IMR-90 (cell line): ENCODE measurements around the gene UTP11. TPM values are rescaled to one million over a fixed set of nuclear protein-coding genes. Genes with fewer than 3 reads are reported as not detected.

ENCODE experiments used
- ATAC-seq: fragments of 200-7000 bp; cut with Tn5 transposase; 2 replicates; pipeline ENCODE4 v1.9.1; 2020; ENCODE audit warnings: low read depth, mild to moderate bottlenecking, moderate library complexity
- BruUV-seq: library from RNA; stranded (reverse); fragments of 400-500 nt; replicated peaks from 2 replicates; lab custom pipeline; 2021; lab: Mats Ljungman, UMichigan
- CTCF ChIA-PET: fragments of 300-600 bp; formaldehyde crosslinking; extraction: SDS; loops from one replicate; lab custom pipeline; 2021; ENCODE audit warnings: antibody characterized with exemption; lab: Yijun Ruan, JAX
- POLR2A ChIA-PET: fragments of 300-600 bp; sonication (Branson Sonifier 250); formaldehyde crosslinking; loops from one replicate; lab custom pipeline; 2022; ENCODE audit warnings: antibody characterized with exemption; ENCODE audit not compliant: unreplicated experiment; lab: Charles Lee
- DNase-seq: peaks from one replicate; pipeline ENCODE4 v3.0.0; 2013
- H2AFZ ChIP-seq: replicated peaks from 2 replicates; pipeline ENCODE3; 2013; ENCODE audit warnings: low read length, mild to moderate bottlenecking; ENCODE audit not compliant: poor library complexity
- H2AK5ac ChIP-seq: 2 replicates; pipeline ENCODE4 v1.6.1; 2013; ENCODE audit warnings: low read depth, low read length, inconsistent platforms
- H2AK9ac ChIP-seq: replicated peaks from 2 replicates; pipeline ENCODE3; 2013; ENCODE audit warnings: mild to moderate bottlenecking, low read depth, low read length, moderate library complexity; ENCODE audit not compliant: poor library complexity
- H2BK120ac ChIP-seq: 2 replicates; pipeline ENCODE4 v1.6.1; 2013; ENCODE audit warnings: low read depth, low read length, inconsistent platforms
- H2BK15ac ChIP-seq: 3 replicates; pipeline ENCODE4 v1.6.1; 2013; ENCODE audit warnings: low read depth, low read length, inconsistent platforms
- H2BK20ac ChIP-seq: 2 replicates; pipeline ENCODE4 v1.6.1; 2013; ENCODE audit warnings: low read depth, mild to moderate bottlenecking, inconsistent platforms, low read length, moderate library complexity
- H2BK5ac ChIP-seq: 2 replicates; pipeline ENCODE4 v1.6.1; 2013; ENCODE audit warnings: mild to moderate bottlenecking, low read depth, low read length, inconsistent platforms; ENCODE audit not compliant: poor library complexity, severe bottlenecking
- H3K14ac ChIP-seq: replicated peaks from 2 replicates; pipeline ENCODE4 v1.6.1; 2013; ENCODE audit warnings: low read depth, low read length, inconsistent platforms
- H3K18ac ChIP-seq: 2 replicates; pipeline ENCODE4 v1.6.1; 2013; ENCODE audit warnings: low read depth, low read length, control low read depth
- H3K23ac ChIP-seq: 2 replicates; pipeline ENCODE4 v1.6.1; 2013; ENCODE audit warnings: low read depth, low read length, inconsistent platforms
- H3K27ac ChIP-seq: 2 replicates; pipeline ENCODE4 v1.5.1; 2013; ENCODE audit warnings: mild to moderate bottlenecking, control low read depth, low read length; ENCODE audit not compliant: insufficient read depth
- H3K27me3 ChIP-seq: 2 replicates; pipeline ENCODE4 v1.6.1; 2013; ENCODE audit warnings: low read length; ENCODE audit not compliant: control insufficient read depth, insufficient read depth
- H3K36me3 ChIP-seq: 2 replicates; pipeline ENCODE4 v1.6.1; 2013; ENCODE audit warnings: low read length, mixed read lengths; ENCODE audit not compliant: control insufficient read depth, insufficient read depth
- H3K4ac ChIP-seq: 2 replicates; pipeline ENCODE4 v1.6.1; 2013; ENCODE audit warnings: low read depth, low read length, inconsistent platforms
- H3K4me1 ChIP-seq: 2 replicates; pipeline ENCODE4 v1.6.1; 2013; ENCODE audit warnings: low read length, mixed read lengths; ENCODE audit not compliant: control insufficient read depth, insufficient read depth
- H3K4me2 ChIP-seq: 2 replicates; pipeline ENCODE4 v1.6.1; 2013; ENCODE audit warnings: low read depth, mild to moderate bottlenecking, control low read depth, low read length, moderate library complexity
- H3K4me3 ChIP-seq: 2 replicates; pipeline ENCODE4 v1.5.1; 2013; ENCODE audit warnings: low read depth, mild to moderate bottlenecking, control low read depth, low read length, moderate library complexity; ENCODE audit not compliant: insufficient read depth
- H3K56ac ChIP-seq: 2 replicates; pipeline ENCODE4 v1.6.1; 2013; ENCODE audit warnings: low read length, inconsistent platforms; ENCODE audit not compliant: insufficient read depth; ENCODE audit errors: extremely low read depth
- H3K79me1 ChIP-seq, 2 experiments: 2 replicates each; pipeline ENCODE4 v1.6.1; 2013; ENCODE audit warnings: low read length in 2 of 2, inconsistent platforms in 1 of 2, low read depth in 1 of 2
- H3K9ac ChIP-seq: 2 replicates; pipeline ENCODE4 v1.6.1; 2013; ENCODE audit warnings: low read depth, low read length, control low read depth
- H3K9me1 ChIP-seq: 2 replicates; pipeline ENCODE4 v1.6.1; 2013; ENCODE audit warnings: low read length, inconsistent platforms; ENCODE audit not compliant: insufficient read depth
- H3K9me3 ChIP-seq: 2 replicates; pipeline ENCODE4 v1.6.1; 2013; ENCODE audit warnings: low read length; ENCODE audit not compliant: control insufficient read depth, insufficient read depth
- H4K20me1 ChIP-seq: 2 replicates; pipeline ENCODE4 v1.6.1; 2013; ENCODE audit warnings: low read length, inconsistent platforms; ENCODE audit not compliant: insufficient read depth
- H4K5ac ChIP-seq: 2 replicates; pipeline ENCODE4 v1.6.1; 2013; ENCODE audit warnings: mild to moderate bottlenecking, low read depth, low read length, control low read depth
- H4K8ac ChIP-seq, 2 experiments: 2 replicates each; pipeline ENCODE4 v1.6.1; 2013; ENCODE audit warnings: low read depth in 2 of 2, low read length in 2 of 2, control low read depth in 1 of 2, inconsistent platforms in 1 of 2
- H4K91ac ChIP-seq: 2 replicates; pipeline ENCODE4 v1.6.1; 2013; ENCODE audit warnings: low read depth, low read length, inconsistent platforms; ENCODE audit not compliant: insufficient read depth
- BHLHE40 ChIP-seq: fragments of 150-350 bp; IDR thresholded peaks from 2 replicates; pipeline ENCODE4 v1.6.1; 2016; ENCODE audit warnings: mild to moderate bottlenecking, low read depth, low read length
- CEBPB ChIP-seq: IDR thresholded peaks from 2 replicates; pipeline ENCODE4 v1.6.1; 2012; ENCODE audit warnings: low read depth, low read length, improper control_type of control experiment
- CHD1 ChIP-seq: IDR thresholded peaks from 2 replicates; pipeline ENCODE4 v1.6.1; 2012; ENCODE audit warnings: low read depth, low read length, improper control_type of control experiment
- FOS ChIP-seq: fragments of 150-350 bp; IDR thresholded peaks from 2 replicates; pipeline ENCODE4 v1.6.1; 2016; ENCODE audit warnings: low read depth, low read length
- MAFK ChIP-seq: IDR thresholded peaks from 2 replicates; pipeline ENCODE4 v1.6.1; 2012; ENCODE audit warnings: low read depth, low read length, improper control_type of control experiment
- MAZ ChIP-seq: IDR thresholded peaks from 2 replicates; pipeline ENCODE4 v1.6.1; 2012; ENCODE audit warnings: low read depth, mild to moderate bottlenecking, low read length, improper control_type of control experiment, moderate library complexity, borderline replicate concordance
- MXI1 ChIP-seq: IDR thresholded peaks from 2 replicates; pipeline ENCODE4 v1.6.1; 2012; ENCODE audit warnings: low read depth, mild to moderate bottlenecking, low read length, moderate library complexity, borderline replicate concordance
- NFE2L2 ChIP-seq: fragments of 150-350 bp; IDR thresholded peaks from 2 replicates; pipeline ENCODE4 v1.6.1; 2016; ENCODE audit warnings: low read depth, mild to moderate bottlenecking, low read length
- POLR2A ChIP-seq: IDR thresholded peaks from 2 replicates; pipeline ENCODE4 v1.6.1; 2012; ENCODE audit warnings: mild to moderate bottlenecking, low read depth, low read length
- RAD21 ChIP-seq: IDR thresholded peaks from 2 replicates; pipeline ENCODE4 v1.6.1; 2012; ENCODE audit warnings: low read length, improper control_type of control experiment
- RCOR1 ChIP-seq: IDR thresholded peaks from 2 replicates; pipeline ENCODE4 v1.6.1; 2012; ENCODE audit warnings: mild to moderate bottlenecking, low read length, improper control_type of control experiment; ENCODE audit not compliant: insufficient replicate concordance
- RFX5 ChIP-seq: IDR thresholded peaks from 2 replicates; pipeline ENCODE4 v1.8.0; 2012; ENCODE audit warnings: low read depth, mild to moderate bottlenecking, low read length, moderate library complexity
- SMC3 ChIP-seq: fragments of 150-350 bp; IDR thresholded peaks from 2 replicates; pipeline ENCODE4 v1.6.1; 2016; ENCODE audit warnings: low read depth, mild to moderate bottlenecking, antibody characterized with exemption, low read length, moderate library complexity
- WGBS, 2 experiments: methylation state at CpG; one replicate each; pipeline versions ENCODE4 v1.1.5 to v1.1.7; 2013; ENCODE audit warnings: missing lambda C conversion rate in 2 of 2; ENCODE audit not compliant: insufficient read length in 1 of 2; ENCODE audit errors: extremely low coverage in 2 of 2; 5-methylcytosine and 5-hydroxymethylcytosine counted together
- dilution Hi-C: fragments of 300-500 bp; cut with HindIII; formaldehyde crosslinking; loops from one replicate; pipeline ENCODE4 v1.14.3; 2018; ENCODE audit warnings: low sequenced_read_pairs; ENCODE audit not compliant: unreplicated experiment
- in situ Hi-C: fragments of 300-500 bp; cut with MboI; formaldehyde crosslinking; loops from 3 replicates; pipeline ENCODE4 v1.14.3; 2019; ENCODE audit warnings: low sequenced_read_pairs, inconsistent platforms, mixed read lengths
- intact Hi-C: fragments of 100-400 bp; cut with micrococcal nuclease; formaldehyde crosslinking; loops from 2 replicates; pipeline ENCODE4 v1.10.0; 2022
- polyA plus RNA-seq, 3 experiments: library from polyadenylated mRNA; depleted of rRNA; stranded (reverse); fragments of >200 nt; gene quantifications; 2 replicates each; pipeline ENCODE4 v1.2.3, GENCODE V29; 2012; ENCODE audit warnings: low replicate concordance in 1 of 3
- total RNA-seq: library from RNA; depleted of rRNA; stranded (reverse); fragments of >200 nt; gene quantifications from 2 replicates; pipeline ENCODE4 v1.2.3, GENCODE V29; 2012
- TF ChIP-seq, protein P1 (sequence below): fragments of 150-350 bp; IDR thresholded peaks from 2 replicates; pipeline ENCODE4 v1.6.1; 2017; ENCODE audit warnings: mild to moderate bottlenecking, antibody characterized with exemption, low read length, low read depth
- TF ChIP-seq, protein P2 (sequence below): conservative IDR thresholded peaks from 2 replicates; pipeline ENCODE4 v1.5.1; 2012; ENCODE audit warnings: mild to moderate bottlenecking, low read depth, low read length, improper control_type of control experiment

The UTP11 gene
- total and polyA plus RNA-seq, 2 of the 4 experiments (the other 2 are of a cell fraction) = 22.0 to 27.8 TPM

DNA sequence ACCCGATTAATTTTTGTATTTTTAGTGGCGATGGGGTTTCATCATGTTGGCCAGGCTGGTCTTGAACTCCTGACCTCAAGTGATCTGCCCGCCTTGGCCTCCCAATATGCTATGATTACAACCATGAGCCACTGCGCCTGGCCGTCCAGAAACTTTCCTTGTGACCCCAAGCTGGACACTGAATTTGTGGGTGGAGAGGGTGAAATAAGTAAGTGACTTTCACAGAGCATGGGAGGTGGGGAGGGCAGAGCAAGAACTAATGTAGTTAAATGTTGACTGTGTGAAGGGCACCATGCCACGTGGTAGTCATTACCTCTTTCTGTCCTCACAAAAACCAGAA, 2.7 kb upstream of the UTP11 start:
- Histone ChIP-seq H3K36me3 (no peaks in the 10 kb centered on the region; the same call in 1 of the 2 replicates), H2AK5ac (no peak overlapping the region), H3K27ac (no peak overlapping the region), H4K91ac (no peak overlapping the region), H3K56ac (no peak overlapping the region), H4K5ac (no peak overlapping the region), H3K4ac (no peak overlapping the region), H2BK120ac (no peak overlapping the region), H2BK15ac (no peak overlapping the region), H4K20me1 (0 out of 2 replicates have a peak, but pooled peaks cover 8% of the 10 kb centered on the region), H3K27me3 (no peaks in the 10 kb centered on the region), H3K4me3 (no peak overlapping the region), H3K18ac (no peak overlapping the region), H2AK9ac (peak overlapping the region; percentile 42), H3K4me1 (peaks cover 2% of the 10 kb centered on the region; the same call in 1 of the 2 replicates), H4K8ac (no peak overlapping the region), H2BK20ac (no peak overlapping the region), H2BK5ac (no peak overlapping the region), H3K23ac (no peak overlapping the region), H3K4me2 (no peak overlapping the region), H3K9me3 (no peaks in the 10 kb centered on the region), H3K79me1 (peaks cover 8 to 19% of the 10 kb centered on the region in 2 experiments; a peak in 3 of 4 replicates), H3K9ac (no peak overlapping the region), H3K14ac (no peak overlapping the region), H2AFZ (no peak overlapping the region), H3K9me1 (0 out of 2 replicates have a peak, but pooled peaks cover 2% of the 10 kb centered on the region)
- ATAC-seq = no peak
- no TSS peak for BruUV-seq
- in situ Hi-C loops (loop anchor here (25.0 kb wide), 3 partner anchors 423 to 1548 kb away; partner anchors contain the start of genes GNL2, MRPS15 and OSCP1), intact Hi-C loops (no loop called here), dilution Hi-C loops (no loop called here)
- no peak for DNase-seq
- POLR2A ChIA-PET = no interaction called here
- no peak for TF ChIP-seq BHLHE40
- TF ChIP-seq, protein P1, sequence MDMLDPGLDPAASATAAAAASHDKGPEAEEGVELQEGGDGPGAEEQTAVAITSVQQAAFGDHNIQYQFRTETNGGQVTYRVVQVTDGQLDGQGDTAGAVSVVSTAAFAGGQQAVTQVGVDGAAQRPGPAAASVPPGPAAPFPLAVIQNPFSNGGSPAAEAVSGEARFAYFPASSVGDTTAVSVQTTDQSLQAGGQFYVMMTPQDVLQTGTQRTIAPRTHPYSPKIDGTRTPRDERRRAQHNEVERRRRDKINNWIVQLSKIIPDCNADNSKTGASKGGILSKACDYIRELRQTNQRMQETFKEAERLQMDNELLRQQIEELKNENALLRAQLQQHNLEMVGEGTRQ = no peak
- TF ChIP-seq MXI1 = no peak
- no peak for TF ChIP-seq MAFK
- no peak for TF ChIP-seq FOS
- no peak for TF ChIP-seq POLR2A
- no peak for TF ChIP-seq NFE2L2
- TF ChIP-seq RCOR1 = no peak
- no peak for TF ChIP-seq SMC3
- TF ChIP-seq RAD21 = no peak
- no peak for TF ChIP-seq RFX5
- no peak for TF ChIP-seq CHD1
- TF ChIP-seq CEBPB = no peak
- TF ChIP-seq MAZ = no peak
- TF ChIP-seq, protein P2, sequence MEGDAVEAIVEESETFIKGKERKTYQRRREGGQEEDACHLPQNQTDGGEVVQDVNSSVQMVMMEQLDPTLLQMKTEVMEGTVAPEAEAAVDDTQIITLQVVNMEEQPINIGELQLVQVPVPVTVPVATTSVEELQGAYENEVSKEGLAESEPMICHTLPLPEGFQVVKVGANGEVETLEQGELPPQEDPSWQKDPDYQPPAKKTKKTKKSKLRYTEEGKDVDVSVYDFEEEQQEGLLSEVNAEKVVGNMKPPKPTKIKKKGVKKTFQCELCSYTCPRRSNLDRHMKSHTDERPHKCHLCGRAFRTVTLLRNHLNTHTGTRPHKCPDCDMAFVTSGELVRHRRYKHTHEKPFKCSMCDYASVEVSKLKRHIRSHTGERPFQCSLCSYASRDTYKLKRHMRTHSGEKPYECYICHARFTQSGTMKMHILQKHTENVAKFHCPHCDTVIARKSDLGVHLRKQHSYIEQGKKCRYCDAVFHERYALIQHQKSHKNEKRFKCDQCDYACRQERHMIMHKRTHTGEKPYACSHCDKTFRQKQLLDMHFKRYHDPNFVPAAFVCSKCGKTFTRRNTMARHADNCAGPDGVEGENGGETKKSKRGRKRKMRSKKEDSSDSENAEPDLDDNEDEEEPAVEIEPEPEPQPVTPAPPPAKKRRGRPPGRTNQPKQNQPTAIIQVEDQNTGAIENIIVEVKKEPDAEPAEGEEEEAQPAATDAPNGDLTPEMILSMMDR = no peak
- CTCF ChIA-PET = no interaction called here
- no CpG with 5 or more reads among the region's 6 CpGs for WGBS, 2 experiments
